HepG2 (cell line): Measurements from ENCODE around the gene BICDL2. TPM values are rescaled to one million over a fixed set of nuclear protein-coding genes. Genes with fewer than 3 reads are reported as not detected.
A peak's percentile ranks its signal among the peaks of the same experiment; 100 is the strongest.

Experiments
- ATAC-seq: fragments of 200-7000 bp; cut with Tn5 transposase; 3 replicates; pipeline ENCODE4 v1.9.1; 2020; ENCODE audit warnings: mild to moderate bottlenecking, moderate library complexity
- BruUV-seq: library from RNA; stranded (reverse); fragments of 400-500 nt; replicated peaks from 2 replicates; lab custom pipeline; 2021; lab: Mats Ljungman, UMichigan
- CTCF ChIA-PET: fragments of 300-600 bp; formaldehyde crosslinking; extraction: SDS; loops from one replicate; lab custom pipeline; 2021; ENCODE audit warnings: low total read pairs, inconsistent platforms, low intra/inter-chr PET ratio; lab: Yijun Ruan, JAX
- POLR2A ChIA-PET: fragments of 350-600 bp; sonication (Branson Sonifier 250); formaldehyde crosslinking; loops from one replicate; lab custom pipeline; 2020; ENCODE audit warnings: antibody characterized with exemption, inconsistent platforms; lab: Yijun Ruan, JAX
- DNase-seq: peaks from one replicate; pipeline ENCODE4 v3.0.0-alpha.2; 2015; ENCODE audit warnings: low spot score
- FAIRE-seq: peaks from 3 replicates; lab custom pipeline; 2011; peaks lifted over from hg19 to GRCh38; lab: Jason Lieb, UNC
- H2AFZ ChIP-seq: one replicate; pipeline ENCODE4 v1.6.1; 2011; ENCODE audit warnings: low read length, inconsistent platforms
- H3K27ac ChIP-seq: fragments of 300-600 bp; 3 replicates; pipeline ENCODE4 v1.8.0; 2011; ENCODE audit warnings: mixed run types, mild to moderate bottlenecking, mixed read lengths, low read length, inconsistent platforms; ENCODE audit not compliant: insufficient read depth; ENCODE audit errors: extremely low read length
- H3K27me3 ChIP-seq, 2 experiments: fragments of 200-600 bp in 1 of 2; 2 replicates in 1 of 2; 3 replicates in 1 of 2; pipeline versions ENCODE4 v1.6.0 to v1.8.0; 2011; ENCODE audit warnings: low read length in 2 of 2, mild to moderate bottlenecking in 2 of 2, moderate library complexity in 2 of 2, inconsistent platforms in 1 of 2; ENCODE audit not compliant: insufficient read depth in 2 of 2, control insufficient read depth in 1 of 2
- H3K36me3 ChIP-seq, 2 experiments: fragments of 200-600 bp in 1 of 2; replicated peaks in 1 of 2; 2 replicates in 1 of 2; 3 replicates in 1 of 2; pipeline versions ENCODE4 v1.5.1 to v1.8.0; 2011; ENCODE audit warnings: low read length in 2 of 2, inconsistent platforms in 1 of 2; ENCODE audit not compliant: insufficient read depth in 2 of 2, control insufficient read depth in 1 of 2
- H3K4me1 ChIP-seq: 2 replicates; pipeline ENCODE4 v1.5.1; 2012; ENCODE audit warnings: low read length, inconsistent platforms; ENCODE audit not compliant: insufficient read depth
- H3K4me2 ChIP-seq: 2 replicates; pipeline ENCODE4 v1.6.0; 2011; ENCODE audit warnings: low read depth, low read length, inconsistent platforms
- H3K4me3 ChIP-seq, 3 experiments: fragments of 200-600 bp in 1 of 3; sonication (generic), shearing (Covaris generic) in 1 of 3; replicated peaks in 1 of 3; 2 replicates each; pipeline ENCODE4 v1.5.1; 2011 to 2016; ENCODE audit warnings: low read length in 3 of 3, inconsistent platforms in 2 of 3, low read depth in 2 of 3, mild to moderate bottlenecking in 2 of 3, control low read depth in 1 of 3, mixed read lengths in 1 of 3; ENCODE audit not compliant: insufficient read depth in 1 of 3
- H3K79me2 ChIP-seq: one replicate; pipeline ENCODE4 v1.6.1; 2011; ENCODE audit warnings: low read length, inconsistent platforms; ENCODE audit not compliant: insufficient read depth
- H3K9ac ChIP-seq: 2 replicates; pipeline ENCODE4 v1.6.0; 2011; ENCODE audit warnings: mild to moderate bottlenecking, low read depth, low read length, inconsistent platforms; ENCODE audit not compliant: insufficient read depth
- H3K9me3 ChIP-seq: 2 replicates; pipeline ENCODE4 v1.5.1; 2012; ENCODE audit warnings: mild to moderate bottlenecking, low read length
- H4K20me1 ChIP-seq: 2 replicates; pipeline ENCODE4 v1.6.0; 2011; ENCODE audit warnings: inconsistent platforms, mild to moderate bottlenecking, low read length, moderate library complexity; ENCODE audit not compliant: insufficient read depth
- CERS6 ChIP-seq: sonication (generic); formaldehyde crosslinking; IDR thresholded peaks from 2 replicates; pipeline ENCODE4 v1.5.0; 2020; ENCODE audit warnings: missing genetic modification reagents
- HOXD1 ChIP-seq: sonication (generic); formaldehyde crosslinking; IDR thresholded peaks from 2 replicates; pipeline ENCODE4 v1.5.0; 2020; ENCODE audit warnings: missing genetic modification reagents
- WGBS: methylation state at CpG from one replicate; pipeline ENCODE4 v1.1.6; 2017; ENCODE audit warnings: low lambda C conversion rate; 5-methylcytosine and 5-hydroxymethylcytosine counted together
- in situ Hi-C: cut with HindIII; loops from 2 replicates; pipeline ENCODE4 v1.10.0; 2017; ENCODE audit warnings: low pct_unique_long_range_greater_than_20kb; ENCODE audit not compliant: extremely low pct_ligation_motif_present
- intact Hi-C: fragments of 100-400 bp; cut with micrococcal nuclease; formaldehyde crosslinking; loops from one replicate; pipeline ENCODE4 v1.10.0; 2022; ENCODE audit not compliant: unreplicated experiment
- polyA plus RNA-seq, 8 experiments: library from polyadenylated mRNA; depleted of rRNA in 3 of 8; stranded (reverse) in 7 of 8; unstranded in 1 of 8; fragments of >200 nt; fragmentation: Illumina TruSeq in 4 of 8; extraction: Trizol in 4 of 8; gene quantifications; 2 replicates each; pipeline versions ENCODE4 v1.2.1 to v1.2.3, GENCODE V29; 2011 to 2016; ENCODE audit warnings: low read depth in 4 of 8, missing spikeins in 1 of 8, mixed read lengths in 1 of 8; ENCODE audit not compliant: insufficient read depth in 1 of 8
- total RNA-seq, 5 experiments: library from RNA; depleted of rRNA; stranded (reverse); fragments of >200 nt; fragmentation: Illumina TruSeq; extraction: Trizol; gene quantifications; 2 replicates each; pipeline ENCODE4 v1.2.3, GENCODE V29; 2016; ENCODE audit warnings: low read depth in 1 of 5
- TF ChIP-seq, protein P1 (sequence below): IDR thresholded peaks from 2 replicates; pipeline ENCODE4 v1.6.1; 2016; ENCODE audit warnings: low read depth, missing genetic modification reagents, missing compliant biosample characterization

BICDL2 gene
- total and polyA plus RNA-seq, 2 of the 13 experiments (the other 11 are each of a cell fraction or from before 2014, with no cell fraction given) = 0.12 TPM; not detected in 1

DNA sequence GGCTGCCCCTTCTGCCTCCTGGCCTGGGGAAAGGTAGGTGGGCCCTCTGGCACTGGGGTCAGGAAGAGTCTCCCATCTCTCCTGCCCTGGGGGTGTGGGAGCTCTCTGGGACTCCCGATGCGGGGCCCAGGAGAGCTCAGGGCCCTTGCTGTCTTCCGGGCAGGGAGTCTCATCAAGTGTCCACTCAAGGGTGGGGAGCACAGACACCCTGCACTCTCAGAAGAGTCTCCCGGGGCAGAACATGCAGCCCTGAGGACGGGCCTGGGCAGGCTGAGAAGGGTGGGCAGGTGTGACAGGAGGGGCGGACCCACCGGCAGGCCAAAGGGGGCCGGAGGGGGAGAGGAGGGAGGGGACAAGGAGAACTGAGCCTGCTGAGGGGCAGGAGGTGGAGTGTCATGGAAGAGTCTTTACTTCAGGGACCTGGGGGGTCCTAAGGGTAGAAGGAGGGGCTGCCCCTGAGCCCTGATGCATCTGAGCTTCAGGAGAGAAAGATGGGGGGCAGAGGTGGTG, 48.1 kb downstream of the BICDL2 start (continued):
- TF ChIP-seq CERS6 (CRISPR knock-in tag) = no peak

- in situ Hi-C loops = no loop called here
- WGBS = no CpG with 5 or more reads among the region's 8 CpGs
- TF ChIP-seq HOXD1 (CRISPR knock-in tag) = peak; percentile 83
- TF ChIP-seq, protein P1, sequence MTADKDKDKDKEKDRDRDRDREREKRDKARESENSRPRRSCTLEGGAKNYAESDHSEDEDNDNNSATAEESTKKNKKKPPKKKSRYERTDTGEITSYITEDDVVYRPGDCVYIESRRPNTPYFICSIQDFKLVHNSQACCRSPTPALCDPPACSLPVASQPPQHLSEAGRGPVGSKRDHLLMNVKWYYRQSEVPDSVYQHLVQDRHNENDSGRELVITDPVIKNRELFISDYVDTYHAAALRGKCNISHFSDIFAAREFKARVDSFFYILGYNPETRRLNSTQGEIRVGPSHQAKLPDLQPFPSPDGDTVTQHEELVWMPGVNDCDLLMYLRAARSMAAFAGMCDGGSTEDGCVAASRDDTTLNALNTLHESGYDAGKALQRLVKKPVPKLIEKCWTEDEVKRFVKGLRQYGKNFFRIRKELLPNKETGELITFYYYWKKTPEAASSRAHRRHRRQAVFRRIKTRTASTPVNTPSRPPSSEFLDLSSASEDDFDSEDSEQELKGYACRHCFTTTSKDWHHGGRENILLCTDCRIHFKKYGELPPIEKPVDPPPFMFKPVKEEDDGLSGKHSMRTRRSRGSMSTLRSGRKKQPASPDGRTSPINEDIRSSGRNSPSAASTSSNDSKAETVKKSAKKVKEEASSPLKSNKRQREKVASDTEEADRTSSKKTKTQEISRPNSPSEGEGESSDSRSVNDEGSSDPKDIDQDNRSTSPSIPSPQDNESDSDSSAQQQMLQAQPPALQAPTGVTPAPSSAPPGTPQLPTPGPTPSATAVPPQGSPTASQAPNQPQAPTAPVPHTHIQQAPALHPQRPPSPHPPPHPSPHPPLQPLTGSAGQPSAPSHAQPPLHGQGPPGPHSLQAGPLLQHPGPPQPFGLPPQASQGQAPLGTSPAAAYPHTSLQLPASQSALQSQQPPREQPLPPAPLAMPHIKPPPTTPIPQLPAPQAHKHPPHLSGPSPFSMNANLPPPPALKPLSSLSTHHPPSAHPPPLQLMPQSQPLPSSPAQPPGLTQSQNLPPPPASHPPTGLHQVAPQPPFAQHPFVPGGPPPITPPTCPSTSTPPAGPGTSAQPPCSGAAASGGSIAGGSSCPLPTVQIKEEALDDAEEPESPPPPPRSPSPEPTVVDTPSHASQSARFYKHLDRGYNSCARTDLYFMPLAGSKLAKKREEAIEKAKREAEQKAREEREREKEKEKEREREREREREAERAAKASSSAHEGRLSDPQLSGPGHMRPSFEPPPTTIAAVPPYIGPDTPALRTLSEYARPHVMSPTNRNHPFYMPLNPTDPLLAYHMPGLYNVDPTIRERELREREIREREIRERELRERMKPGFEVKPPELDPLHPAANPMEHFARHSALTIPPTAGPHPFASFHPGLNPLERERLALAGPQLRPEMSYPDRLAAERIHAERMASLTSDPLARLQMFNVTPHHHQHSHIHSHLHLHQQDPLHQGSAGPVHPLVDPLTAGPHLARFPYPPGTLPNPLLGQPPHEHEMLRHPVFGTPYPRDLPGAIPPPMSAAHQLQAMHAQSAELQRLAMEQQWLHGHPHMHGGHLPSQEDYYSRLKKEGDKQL (CRISPR knock-in tag) = no peak
- Histone ChIP-seq H3K4me1 (peaks cover 22% of the 10 kb centered on the region), H3K9ac (no peak overlapping the region), H2AFZ (no peak overlapping the region), H3K79me2 (no peaks in the 10 kb centered on the region), H4K20me1 (no peaks in the 10 kb centered on the region), H3K4me3 (no peak overlapping the region), H3K27ac (no peak overlapping the region), H3K27me3 (peaks cover 19 to 60% of the 10 kb centered on the region in 2 experiments), H3K4me2 (no peak overlapping the region), H3K9me3 (no peaks in the 10 kb centered on the region), H3K36me3 (no peaks in the 10 kb centered on the region)
- no TSS peak for BruUV-seq
- POLR2A ChIA-PET = no interaction called here
- FAIRE-seq (no peak), DNase-seq (no peak), ATAC-seq (no peak)
- CTCF ChIA-PET = no interaction called here
- intact Hi-C loops = no loop called here
Measured at GRCh38 chr16:2987833-2988232, 48.9 kb downstream of the BICDL2 start.
